ENCODE data around the gene TOP3B. TPM values are rescaled to one million over a fixed set of nuclear protein-coding genes. Genes with fewer than 3 reads are reported as not detected.

TOP3B gene
- total and polyA plus RNA-seq, 9 of the 15 experiments (the other 6 are each of a cell fraction or from before 2014, with no cell fraction given) = 3.0 to 188 (median 112) TPM

DNA sequence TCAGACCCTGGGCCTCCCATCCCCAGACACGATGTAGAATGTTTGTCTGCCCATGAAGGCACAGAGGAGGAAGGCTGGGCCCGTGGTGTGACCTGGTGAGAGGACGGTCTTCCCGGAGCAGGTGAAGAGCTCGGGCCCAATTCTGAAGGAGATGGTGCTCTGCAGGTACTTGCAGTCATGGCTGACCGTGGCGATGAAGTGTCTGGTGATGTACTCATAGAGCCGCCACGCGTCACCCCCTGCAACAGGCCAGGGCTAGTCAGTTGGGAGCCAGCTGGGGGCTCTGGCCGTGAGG lies 20.0 kb downstream of the TOP3B start (continued):
- TF ChIP-seq PURB (CRISPR knock-in tag; IDR thresholded peaks at IDR 0.05; ENCODE audit: low read depth) = peak; percentile 96; the same call in 1 of the 2 replicates
- TF ChIP-seq HNRNPLL (IDR thresholded peaks at IDR 0.05; ENCODE audit: low read depth, low read length, poor library complexity, severe bottlenecking) = peak; percentile 13
- peak; percentile 40; the same call in 1 of the 2 replicates for TF ChIP-seq ZNF143 (CRISPR knock-in tag; IDR thresholded peaks at IDR 0.05)
- TF ChIP-seq SRSF3 (IDR thresholded peaks at IDR 0.05; ENCODE audit: insufficient read depth, low read length) = 0 out of 2 replicates have a peak, but pooled peaks have one; percentile 18
- no peak for TF ChIP-seq ZNF140 (CRISPR knock-in tag; IDR thresholded peaks at IDR 0.05)
- peak; percentile 27; the same call in 1 of the 2 replicates for TF ChIP-seq POLR2G (IDR thresholded peaks at IDR 0.05; ENCODE audit: low read depth, low read length)

DNA sequence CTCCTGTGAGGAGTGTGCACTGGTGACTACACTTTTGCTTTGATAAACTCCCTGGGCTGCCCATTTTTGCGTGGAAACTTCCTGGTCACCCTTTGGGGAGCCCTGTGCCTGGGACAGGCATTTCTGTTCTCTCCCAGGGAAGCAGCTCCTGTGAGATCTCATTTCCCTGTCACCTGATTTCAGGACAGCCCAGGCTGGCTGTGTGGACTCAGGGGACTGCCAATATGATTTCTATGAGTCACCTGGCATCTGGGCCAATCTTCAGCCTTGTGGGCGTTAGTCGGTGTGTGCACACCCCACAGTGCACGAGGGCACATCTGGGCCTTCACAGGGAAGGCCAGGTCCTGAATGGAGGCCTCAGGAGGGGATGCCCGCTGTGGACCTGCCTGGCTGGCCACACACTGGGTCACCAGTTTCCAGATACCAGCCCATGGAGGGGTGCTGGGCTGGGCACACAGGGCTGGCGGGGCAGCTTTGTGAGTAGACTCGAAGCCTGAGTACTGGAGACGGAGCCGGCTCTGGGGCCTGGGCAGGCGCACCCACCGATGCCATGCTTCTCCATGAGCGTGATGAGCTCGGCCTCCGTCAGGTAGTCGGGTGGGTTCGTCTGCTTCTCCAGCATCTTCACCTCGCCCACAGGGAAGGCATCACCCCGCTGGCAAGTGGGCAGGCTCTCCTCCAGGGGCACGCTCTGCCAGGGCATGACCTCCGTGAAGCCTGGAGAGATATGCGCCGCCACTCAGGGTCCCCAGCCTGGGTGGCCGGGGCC lies 20.5 kb downstream of the TOP3B start:
- no peak for FAIRE-seq
- Histone ChIP-seq H3K9me3 (replicated peaks; ENCODE audit: control insufficient read depth, insufficient read depth, low read depth, low read length) (no peaks in the 10 kb centered on the region), H3K79me2 (ENCODE audit: control insufficient read depth, insufficient read depth, low read length) (no peaks in the 10 kb centered on the region), H3K27me3 (ENCODE audit: control insufficient read depth in 2 of 2, insufficient read depth in 2 of 2, low read length in 2 of 2) (no peaks in the 10 kb centered on the region), H2AFZ (ENCODE audit: low read depth, low read length) (no peak overlapping the region), H3K27ac (ENCODE audit: extremely low read depth, low read depth, low read length) (no peak overlapping the region), H3K4me1 (replicated peaks in 1 of 2; ENCODE audit: control insufficient read depth in 2 of 2, insufficient read depth in 2 of 2, low read length in 2 of 2) (peaks cover 0 to 45% of the 10 kb centered on the region in 2 experiments; a peak in 2 of 5 replicates), H3K36me3 (ENCODE audit: control insufficient read depth, insufficient read depth, low read length) (peaks cover 89% of the 10 kb centered on the region), H3K4me3 (no peak overlapping the region), H3K4me2 (ENCODE audit: insufficient read depth, low read length) (no peak overlapping the region), H4K20me1 (replicated peaks; ENCODE audit: control insufficient read depth, insufficient read depth, low read length) (peaks cover 51% of the 10 kb centered on the region), H3K9me1 (ENCODE audit: control insufficient read depth, insufficient read depth, low read length) (peaks cover 9% of the 10 kb centered on the region), H3K9ac (ENCODE audit: insufficient read depth in 1 of 2, low read depth in 2 of 2, low read length in 2 of 2) (peak overlapping the region in 1 of 2 experiments; percentile 18; a peak in 1 of 4 replicates)
- in situ Hi-C loops (cut with MboI) (no loop called here), intact Hi-C loops (cut with micrococcal nuclease) (no loop called here)
- ChIA-PET CTCF (ENCODE audit: low intra/inter-chr PET ratio) (no interaction called here), POLR2A (interaction anchor here (0.6 to 15.7 kb wide), 9 partner anchors 8 to 313 kb away, joined by 3 to 382 read pairs (median 4); partner anchors contain the start of genes PPIL2, PPM1F and TOP3B)
- 88% methylated on average over 23 of the region's 23 CpGs for WGBS (ENCODE audit: insufficient coverage, low coverage, missing lambda C conversion rate)
- BruUV-seq (replicated peaks) = no TSS peak
- ATAC-seq = no peak
- DNase-seq (ENCODE audit: extremely low read depth in 1 of 4, low spot score in 3 of 4) = no peak
- TF ChIP-seq SRSF1 (IDR thresholded peaks at IDR 0.05; ENCODE audit: low read depth, low read length) (no peak), ZNF586 (CRISPR knock-in tag; conservative IDR thresholded peaks at IDR 0.05) (no peak), SIX5 (IDR thresholded peaks at IDR 0.05; ENCODE audit: borderline replicate concordance in 1 of 2, insufficient read depth in 1 of 2, low read depth in 1 of 2, low read length in 2 of 2) (0 out of 4 replicates have a peak, but pooled peaks of 1 of the 2 experiments have one; percentile 23), CBX8 (IDR thresholded peaks at IDR 0.05; ENCODE audit: borderline replicate concordance, extremely low read depth, low read depth, low read length, poor library complexity, severe bottlenecking) (no peak), POLR2B (IDR thresholded peaks at IDR 0.05; ENCODE audit: low read depth, partially characterized antibody) (no peak), ZNF134 (CRISPR knock-in tag; conservative IDR thresholded peaks at IDR 0.05) (no peak)
- TF ChIP-seq, protein P1, sequence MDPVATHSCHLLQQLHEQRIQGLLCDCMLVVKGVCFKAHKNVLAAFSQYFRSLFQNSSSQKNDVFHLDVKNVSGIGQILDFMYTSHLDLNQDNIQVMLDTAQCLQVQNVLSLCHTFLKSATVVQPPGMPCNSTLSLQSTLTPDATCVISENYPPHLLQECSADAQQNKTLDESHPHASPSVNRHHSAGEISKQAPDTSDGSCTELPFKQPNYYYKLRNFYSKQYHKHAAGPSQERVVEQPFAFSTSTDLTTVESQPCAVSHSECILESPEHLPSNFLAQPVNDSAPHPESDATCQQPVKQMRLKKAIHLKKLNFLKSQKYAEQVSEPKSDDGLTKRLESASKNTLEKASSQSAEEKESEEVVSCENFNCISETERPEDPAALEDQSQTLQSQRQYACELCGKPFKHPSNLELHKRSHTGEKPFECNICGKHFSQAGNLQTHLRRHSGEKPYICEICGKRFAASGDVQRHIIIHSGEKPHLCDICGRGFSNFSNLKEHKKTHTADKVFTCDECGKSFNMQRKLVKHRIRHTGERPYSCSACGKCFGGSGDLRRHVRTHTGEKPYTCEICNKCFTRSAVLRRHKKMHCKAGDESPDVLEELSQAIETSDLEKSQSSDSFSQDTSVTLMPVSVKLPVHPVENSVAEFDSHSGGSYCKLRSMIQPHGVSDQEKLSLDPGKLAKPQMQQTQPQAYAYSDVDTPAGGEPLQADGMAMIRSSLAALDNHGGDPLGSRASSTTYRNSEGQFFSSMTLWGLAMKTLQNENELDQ (CRISPR knock-in tag; IDR thresholded peaks at IDR 0.05; ENCODE audit: borderline replicate concordance) = no peak
- TF ChIP-seq, protein P2, sequence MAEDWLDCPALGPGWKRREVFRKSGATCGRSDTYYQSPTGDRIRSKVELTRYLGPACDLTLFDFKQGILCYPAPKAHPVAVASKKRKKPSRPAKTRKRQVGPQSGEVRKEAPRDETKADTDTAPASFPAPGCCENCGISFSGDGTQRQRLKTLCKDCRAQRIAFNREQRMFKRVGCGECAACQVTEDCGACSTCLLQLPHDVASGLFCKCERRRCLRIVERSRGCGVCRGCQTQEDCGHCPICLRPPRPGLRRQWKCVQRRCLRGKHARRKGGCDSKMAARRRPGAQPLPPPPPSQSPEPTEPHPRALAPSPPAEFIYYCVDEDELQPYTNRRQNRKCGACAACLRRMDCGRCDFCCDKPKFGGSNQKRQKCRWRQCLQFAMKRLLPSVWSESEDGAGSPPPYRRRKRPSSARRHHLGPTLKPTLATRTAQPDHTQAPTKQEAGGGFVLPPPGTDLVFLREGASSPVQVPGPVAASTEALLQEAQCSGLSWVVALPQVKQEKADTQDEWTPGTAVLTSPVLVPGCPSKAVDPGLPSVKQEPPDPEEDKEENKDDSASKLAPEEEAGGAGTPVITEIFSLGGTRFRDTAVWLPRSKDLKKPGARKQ (CRISPR knock-in tag; IDR thresholded peaks at IDR 0.05) = no peak
